Measurements from ENCODE around the gene GAB3.
A peak's percentile ranks its signal among the peaks of the same experiment; 100 is the strongest.
"Not testable (repeated sequence)": the region's sequence is repeated elsewhere in the genome, so short reads cannot be mapped to it uniquely, and the experiment has no call there.

GAB3 gene

DNA sequence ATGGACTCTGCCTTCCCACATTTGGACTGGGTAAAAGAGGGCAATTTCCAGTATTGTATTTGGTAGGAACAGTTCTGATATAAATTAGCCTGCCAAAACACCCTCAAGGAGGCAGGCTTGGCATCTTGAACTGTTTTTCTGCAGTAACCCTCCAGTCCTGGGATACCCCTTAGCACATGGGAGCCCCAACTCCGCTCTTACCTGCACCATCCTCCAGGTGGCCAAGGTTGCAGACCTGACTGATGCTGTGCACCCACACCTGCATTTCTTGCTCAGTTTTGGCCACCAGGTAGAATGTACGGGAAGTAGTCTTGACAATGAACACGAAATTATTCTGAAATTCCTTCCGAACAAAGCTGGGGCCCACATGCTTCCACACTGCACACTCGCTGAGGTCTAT, 35.1 kb downstream of the GAB3 start:
- H3K27ac Mint-ChIP-seq = no peak overlapping the region
- no peak overlapping the region for H3K4me3 Mint-ChIP-seq
- peaks cover 53% of the 10 kb centered on the region for H3K4me1 Mint-ChIP-seq
- no peak for DNase-seq
- no peaks in the 10 kb centered on the region for H3K27me3 Mint-ChIP-seq
- no peaks in the 10 kb centered on the region for H3K9me3 Mint-ChIP-seq
- ATAC-seq = no peak

DNA sequence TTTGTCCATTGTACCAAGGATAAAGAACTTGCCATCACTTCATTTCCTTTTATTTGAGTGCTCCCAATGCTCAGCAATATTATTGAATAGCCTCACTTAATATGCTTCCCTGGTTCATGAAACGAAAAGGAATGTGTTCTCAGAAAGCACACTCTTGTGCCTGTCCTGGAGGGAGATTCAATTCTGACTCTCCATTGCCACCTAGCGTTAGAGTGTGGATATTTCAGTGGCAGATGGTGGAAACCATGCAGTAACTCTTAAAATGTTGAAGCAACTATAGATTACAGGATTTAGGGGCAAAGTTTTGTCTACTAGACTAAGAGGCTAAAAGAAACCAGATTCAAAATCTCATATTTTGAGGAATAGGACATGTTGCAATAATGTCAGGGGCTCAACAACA, 36.0 kb downstream of the GAB3 start:
- no peak overlapping the region for H3K4me3 Mint-ChIP-seq
- ATAC-seq (no peak), DNase-seq (peak; percentile 31 to 41)
- H3K9me3 Mint-ChIP-seq = no peaks in the 10 kb centered on the region
- no peaks in the 10 kb centered on the region for H3K27me3 Mint-ChIP-seq
- H3K4me1 Mint-ChIP-seq = peaks cover 54% of the 10 kb centered on the region
- no peak overlapping the region for H3K27ac Mint-ChIP-seq

DNA sequence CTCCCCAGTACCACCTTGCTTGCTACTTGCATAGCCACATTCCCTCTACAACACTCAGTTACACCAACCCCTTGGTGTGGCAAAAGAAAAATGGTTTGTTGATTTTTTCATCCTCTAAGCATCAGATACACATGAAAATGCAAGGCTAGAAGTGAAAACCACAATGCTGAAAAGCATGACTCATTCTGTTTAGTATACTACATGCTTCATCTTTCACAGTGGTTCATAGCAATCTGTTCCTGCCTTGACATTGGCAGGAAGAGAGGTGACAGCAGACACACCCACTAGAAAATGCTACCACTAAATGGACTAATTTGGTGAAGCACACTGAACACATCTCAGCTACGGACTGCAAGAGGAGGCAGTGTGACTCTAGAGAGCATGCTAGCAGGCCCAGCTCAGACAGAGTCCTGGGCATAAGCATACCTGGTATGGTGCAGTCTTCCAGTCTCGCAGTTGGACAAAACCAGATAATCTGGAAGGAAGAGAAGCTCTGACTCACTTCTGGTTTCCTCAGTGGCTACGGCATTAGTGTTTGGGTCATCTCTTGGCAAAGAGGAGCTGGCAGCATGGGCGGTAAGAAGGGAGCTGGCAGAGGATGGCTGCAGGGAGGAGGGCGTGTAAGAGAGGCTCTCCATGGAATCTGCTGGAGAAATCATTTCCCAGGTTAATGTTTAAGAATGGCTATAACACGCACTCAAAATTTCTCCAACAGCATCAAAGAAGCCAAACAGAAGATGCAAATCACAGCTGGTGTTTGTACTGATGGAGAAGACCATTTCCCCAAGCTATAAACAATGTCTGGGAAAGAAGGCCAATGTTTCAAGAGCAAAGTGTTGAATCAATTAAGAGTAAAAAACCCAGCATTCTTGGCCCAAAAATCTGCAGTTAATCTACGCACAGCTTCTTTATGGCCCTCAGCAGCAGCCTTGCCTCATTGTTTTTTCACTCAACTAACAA, 37.8 kb downstream of the GAB3 start:
- Mint-ChIP-seq H3K4me1 (peaks cover 39% of the 10 kb centered on the region), H3K27me3 (no peaks in the 10 kb centered on the region), H3K9me3 (no peaks in the 10 kb centered on the region), H3K4me3 (peak overlapping the region; percentile 40 to 50), H3K27ac (no peak overlapping the region)
- DNase-seq (peak in 1 of 2 donors; percentile 44), ATAC-seq (peak; percentile 98)

DNA sequence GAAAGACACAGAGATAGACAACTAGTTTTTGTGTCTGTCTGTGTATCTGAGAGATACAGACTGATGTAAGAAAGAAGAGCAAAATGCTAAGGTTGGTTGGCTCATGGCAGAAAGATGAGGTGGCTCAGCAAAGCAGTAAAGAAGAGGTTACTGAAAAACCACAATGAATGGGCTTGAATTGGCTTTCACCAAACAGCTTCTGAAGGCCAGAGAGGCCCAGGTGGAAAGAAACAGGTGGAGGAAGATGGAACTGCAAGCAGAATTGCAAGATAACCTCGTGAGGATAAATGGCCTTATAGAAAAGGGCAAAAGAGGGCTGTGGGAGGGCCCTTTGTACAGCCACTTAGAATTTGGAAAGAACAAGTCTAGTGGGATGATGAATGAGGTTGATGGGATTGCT, 39.6 kb downstream of the GAB3 start:
- Mint-ChIP-seq H3K27ac (peak overlapping the region in 1 of 2 donors; percentile 77), H3K4me3 (no peak overlapping the region), H3K27me3 (no peaks in the 10 kb centered on the region), H3K9me3 (no peaks in the 10 kb centered on the region), H3K4me1 (peaks cover 29% of the 10 kb centered on the region)
- ATAC-seq = no peak
- no peak for DNase-seq

DNA sequence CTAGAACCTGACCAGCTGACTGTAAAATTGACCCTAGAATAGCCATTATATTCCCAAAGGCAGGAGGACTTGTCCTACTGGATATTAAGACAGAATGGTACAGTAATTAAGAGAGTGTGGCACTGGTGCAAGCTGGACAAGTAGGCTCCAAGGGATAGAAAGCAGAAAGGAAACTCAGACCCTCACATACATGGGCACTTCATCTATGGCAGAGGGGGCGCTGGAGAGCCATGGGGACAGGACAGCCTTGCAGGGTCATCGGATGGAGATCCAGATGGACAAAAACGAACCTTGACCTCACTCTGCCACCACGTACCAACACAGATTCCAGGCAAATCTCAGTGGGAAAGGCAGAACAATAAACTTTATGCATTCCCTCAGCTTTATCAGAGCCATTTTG, 40.6 kb downstream of the GAB3 start:
- Mint-ChIP-seq H3K27ac (peak overlapping the region in 1 of 2 donors; percentile 2), H3K4me1 (peaks cover 29% of the 10 kb centered on the region), H3K27me3 (no peaks in the 10 kb centered on the region), H3K4me3 (no peak overlapping the region), H3K9me3 (no peaks in the 10 kb centered on the region)
- ATAC-seq = no peak
- no peak for DNase-seq

DNA sequence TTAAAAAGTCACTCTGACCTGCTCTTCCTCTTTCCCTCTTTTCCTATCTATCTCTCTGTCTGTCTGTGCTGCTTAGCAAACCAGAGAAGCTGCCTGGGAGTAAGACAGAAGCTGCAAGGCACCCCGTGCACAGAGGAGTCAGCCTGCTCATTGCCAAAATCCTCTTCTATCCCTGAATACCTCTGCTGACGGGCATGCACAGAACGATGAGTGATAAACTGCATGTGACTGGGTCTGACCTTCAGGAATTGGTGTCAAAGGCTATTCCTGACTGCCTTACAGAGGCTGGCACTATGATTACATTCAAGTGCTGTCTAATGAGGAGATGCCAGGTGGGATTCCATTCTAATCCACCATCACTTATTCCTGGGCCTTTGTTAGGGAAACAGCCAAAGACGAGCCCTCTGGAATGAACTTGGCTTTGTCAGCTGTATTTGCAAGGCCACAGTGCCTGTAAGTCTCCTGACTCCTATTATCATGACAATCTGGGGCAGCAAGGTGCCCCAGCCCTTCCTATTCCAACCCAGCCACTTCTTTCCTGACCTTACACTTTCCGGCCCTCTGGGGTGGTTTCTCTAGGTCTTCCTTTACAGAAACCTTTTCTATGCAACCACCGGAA, 52.1 kb downstream of the GAB3 start:
- H3K9me3 Mint-ChIP-seq = no peaks in the 10 kb centered on the region
- no peak for DNase-seq
- H3K27me3 Mint-ChIP-seq = no peaks in the 10 kb centered on the region
- no peak for ATAC-seq
- peak overlapping the region in 1 of 2 donors; percentile 36 for H3K27ac Mint-ChIP-seq
- no peak overlapping the region for H3K4me3 Mint-ChIP-seq
- no peaks in the 10 kb centered on the region for H3K4me1 Mint-ChIP-seq

DNA sequence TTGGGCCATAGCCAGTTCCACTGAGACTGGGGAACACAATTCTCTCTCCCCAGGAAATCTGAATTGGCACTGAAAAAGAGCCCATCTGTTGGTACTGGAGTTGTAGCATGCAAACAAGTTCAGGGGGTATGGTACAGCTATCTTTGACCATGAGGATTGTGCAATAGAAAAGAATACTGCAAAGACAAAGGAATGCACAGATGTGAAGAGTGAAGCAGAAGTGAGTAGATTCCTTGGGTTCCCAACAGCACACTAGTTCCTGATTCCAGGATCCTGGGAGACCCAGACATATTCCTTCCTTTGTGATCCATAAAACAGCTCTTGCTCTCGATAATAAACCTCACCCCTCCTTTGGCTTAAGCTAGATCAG, 54.2 kb downstream of the GAB3 start:
- ATAC-seq = no peak
- H3K27ac Mint-ChIP-seq = no peak overlapping the region
- H3K27me3 Mint-ChIP-seq = no peaks in the 10 kb centered on the region
- no peak overlapping the region for H3K4me3 Mint-ChIP-seq
- peaks cover 7% of the 10 kb centered on the region for H3K4me1 Mint-ChIP-seq
- DNase-seq = no peak
- no peaks in the 10 kb centered on the region for H3K9me3 Mint-ChIP-seq

DNA sequence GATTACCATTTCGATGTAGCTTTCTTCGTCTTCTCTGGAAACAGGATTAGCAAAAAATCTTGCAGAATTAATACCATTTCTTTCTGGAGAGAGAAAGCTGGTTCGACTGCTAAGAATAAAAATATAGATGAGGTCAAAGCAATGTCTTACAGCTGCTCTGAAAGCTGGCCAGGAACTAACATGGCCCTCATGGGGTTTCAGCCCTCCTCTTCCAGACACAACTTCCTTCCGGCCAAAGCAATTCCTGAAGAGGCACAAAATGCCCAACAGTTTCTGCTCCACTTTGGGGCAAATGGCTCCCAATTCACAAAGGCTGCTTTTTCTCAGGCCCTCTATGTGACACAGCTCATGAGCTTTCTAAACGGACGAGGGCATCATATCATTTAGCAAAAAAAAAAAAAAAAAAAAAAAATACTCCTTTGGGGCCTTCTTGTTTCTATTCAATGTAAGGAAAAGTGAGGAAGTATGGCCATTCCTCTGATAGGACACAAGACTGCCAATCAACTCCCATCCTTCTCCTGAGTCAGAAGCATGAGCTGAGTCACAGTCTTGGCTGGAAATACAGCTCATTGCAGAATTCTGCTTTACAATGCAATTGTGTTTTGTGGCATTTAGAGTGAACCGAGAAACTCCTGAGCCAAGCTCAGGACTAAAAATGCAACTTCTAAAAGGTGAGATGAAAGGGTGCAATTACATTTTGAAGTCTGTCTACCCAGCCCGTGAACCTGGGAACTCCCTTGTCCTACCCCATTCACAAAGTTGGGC, 54.8 kb downstream of the GAB3 start:
- Mint-ChIP-seq H3K9me3 (no peaks in the 10 kb centered on the region), H3K4me1 (peaks cover 7% of the 10 kb centered on the region), H3K27ac (no peak overlapping the region), H3K27me3 (no peaks in the 10 kb centered on the region), H3K4me3 (no peak overlapping the region)
- ATAC-seq (peak; percentile 33), DNase-seq (no peak)

DNA sequence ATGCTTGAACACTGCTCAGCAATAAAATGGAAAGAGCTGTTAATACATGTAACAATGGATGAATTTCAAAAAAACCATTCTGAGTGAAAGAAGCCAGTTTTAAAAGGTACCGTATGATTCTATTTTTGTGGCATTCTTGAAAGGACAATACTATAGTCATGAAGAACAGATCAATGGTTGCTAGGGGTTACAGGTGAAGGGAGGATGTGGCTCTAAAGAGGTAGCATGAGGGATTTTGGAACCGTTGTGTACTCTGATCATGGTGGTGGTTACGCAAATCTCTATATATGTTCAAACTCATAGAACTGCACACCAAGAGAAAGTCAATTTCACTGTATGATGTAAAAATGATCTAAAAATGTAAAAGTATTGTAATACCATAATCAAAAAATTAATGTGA, 57.5 kb downstream of the GAB3 start:
- ATAC-seq (peak; percentile 48), DNase-seq (no peak)
- no peaks in the 10 kb centered on the region for H3K9me3 Mint-ChIP-seq
- H3K4me3 Mint-ChIP-seq = no peak overlapping the region
- peaks cover 7% of the 10 kb centered on the region for H3K4me1 Mint-ChIP-seq
- H3K27ac Mint-ChIP-seq = no peak overlapping the region
- H3K27me3 Mint-ChIP-seq = no peaks in the 10 kb centered on the region

DNA sequence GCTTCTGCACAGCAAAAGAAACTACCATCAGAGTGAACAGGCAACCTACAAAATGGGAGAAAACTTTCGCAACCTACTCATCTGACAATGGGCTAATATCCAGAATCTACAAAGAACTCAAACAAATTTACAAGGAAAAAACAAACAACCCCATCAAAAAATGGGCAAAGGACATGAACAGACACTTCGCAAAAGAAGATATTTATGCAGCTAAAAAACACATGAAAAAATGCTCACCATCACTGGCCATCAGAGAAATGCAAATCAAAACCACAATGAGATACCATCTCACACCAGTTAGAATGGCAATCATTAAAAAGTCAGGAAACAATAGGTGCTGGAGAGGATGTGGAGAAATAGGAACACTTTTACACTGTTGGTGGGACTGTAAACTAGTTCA, 60.4 kb downstream of the GAB3 start:
- ATAC-seq, H3K4me3 Mint-ChIP-seq, H3K27me3 Mint-ChIP-seq, H3K4me1 Mint-ChIP-seq, H3K27ac Mint-ChIP-seq, H3K9me3 Mint-ChIP-seq, DNase-seq: not testable (repeated sequence)

DNA sequence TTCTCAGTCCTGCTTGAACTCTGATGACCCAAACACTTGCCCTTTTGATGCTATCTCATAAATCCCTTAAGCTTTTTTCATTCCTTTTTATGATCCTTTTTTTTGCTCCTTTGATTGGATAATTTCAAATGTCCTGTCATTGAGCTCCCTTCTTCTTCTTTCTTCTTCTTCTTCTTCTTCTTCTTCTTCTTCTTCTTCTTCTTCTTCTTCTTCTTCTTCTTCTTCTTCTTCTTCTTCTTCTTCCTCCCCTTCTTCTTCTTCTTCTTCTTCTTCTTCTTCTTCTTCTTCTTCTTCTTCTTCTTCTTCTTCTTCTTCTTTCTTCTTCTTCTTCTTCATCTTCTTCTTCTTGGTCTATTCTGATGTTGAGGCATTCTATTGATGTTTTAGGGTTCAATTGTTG, 78.8 kb downstream of the GAB3 start:
- not testable (repeated sequence) for H3K27me3 Mint-ChIP-seq, H3K4me1 Mint-ChIP-seq, DNase-seq, ATAC-seq, H3K4me3 Mint-ChIP-seq, H3K27ac Mint-ChIP-seq
- peaks cover 19 to 35% of the 10 kb centered on the region in 2 donors for H3K9me3 Mint-ChIP-seq

DNA sequence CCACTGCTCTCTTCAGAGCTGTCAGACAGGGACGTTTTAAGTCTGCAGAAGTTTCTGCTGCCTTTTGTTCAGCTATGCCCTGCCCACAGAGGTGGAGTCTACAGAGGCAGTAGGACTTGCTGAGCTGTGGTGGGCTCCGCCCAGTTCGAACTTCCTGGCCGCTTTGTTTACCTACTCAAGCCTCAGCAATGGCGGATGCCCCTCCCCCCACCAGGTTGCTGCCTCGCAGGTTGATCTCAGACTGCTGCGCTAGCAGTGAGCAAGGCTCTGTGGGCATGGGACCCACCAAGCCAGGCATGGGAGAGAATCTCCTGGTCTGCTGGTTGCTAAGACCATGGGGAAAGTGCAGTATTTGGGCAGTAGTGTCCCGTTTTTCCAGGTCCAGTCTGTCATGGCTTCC, 80.0 kb downstream of the GAB3 start:
- not testable (repeated sequence) for H3K4me1 Mint-ChIP-seq, H3K27ac Mint-ChIP-seq, ATAC-seq, H3K4me3 Mint-ChIP-seq, DNase-seq, H3K27me3 Mint-ChIP-seq
- peaks cover 19 to 35% of the 10 kb centered on the region in 2 donors for H3K9me3 Mint-ChIP-seq

DNA sequence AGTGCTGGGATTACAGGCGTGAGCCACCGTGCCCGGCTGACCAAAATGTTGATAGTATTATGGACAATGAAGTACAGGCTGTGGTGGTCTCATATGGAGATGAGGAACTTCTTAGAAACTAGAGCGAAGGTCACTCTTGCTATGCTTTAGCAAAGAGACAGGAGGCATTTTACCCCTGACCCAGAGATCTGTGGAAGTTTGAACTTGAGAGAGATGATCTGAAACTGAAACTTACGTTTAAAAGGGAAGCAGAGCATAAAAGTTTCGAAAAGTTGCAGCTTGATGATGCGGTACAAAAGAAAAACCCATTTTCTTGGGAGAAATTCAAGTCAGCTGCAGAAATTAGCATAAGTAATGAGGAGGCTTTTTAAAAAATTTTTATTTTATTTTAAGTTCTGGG, 89.0 kb downstream of the GAB3 start:
- H3K4me3 Mint-ChIP-seq = no peak overlapping the region
- H3K4me1 Mint-ChIP-seq = no peaks in the 10 kb centered on the region
- no peak for DNase-seq
- H3K9me3 Mint-ChIP-seq = no peaks in the 10 kb centered on the region
- no peaks in the 10 kb centered on the region for H3K27me3 Mint-ChIP-seq
- no peak overlapping the region for H3K27ac Mint-ChIP-seq
- ATAC-seq = no peak

DNA sequence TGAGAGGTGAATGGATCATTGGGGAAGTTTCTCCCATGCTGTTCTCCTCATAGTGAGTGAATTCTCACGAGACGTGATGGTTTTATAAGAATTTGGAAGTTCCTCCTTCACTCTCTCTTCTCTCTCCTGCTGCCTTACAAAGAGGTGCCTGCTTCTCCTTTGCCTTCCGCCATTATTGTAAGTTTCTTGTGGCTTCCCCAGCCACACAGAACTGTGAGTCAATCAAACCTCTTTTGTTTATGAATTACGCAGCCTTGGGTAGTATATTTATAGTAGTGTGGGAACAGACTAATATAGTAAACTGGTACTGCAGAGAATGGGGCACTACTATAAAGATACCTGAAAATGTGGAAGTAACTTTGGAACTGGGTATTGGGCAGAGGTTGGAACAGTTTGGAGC, 89.7 kb downstream of the GAB3 start:
- Mint-ChIP-seq H3K27ac (no peak overlapping the region), H3K4me1 (no peaks in the 10 kb centered on the region), H3K4me3 (no peak overlapping the region), H3K27me3 (no peaks in the 10 kb centered on the region), H3K9me3 (no peaks in the 10 kb centered on the region)
- DNase-seq (no peak), ATAC-seq (no peak)

DNA sequence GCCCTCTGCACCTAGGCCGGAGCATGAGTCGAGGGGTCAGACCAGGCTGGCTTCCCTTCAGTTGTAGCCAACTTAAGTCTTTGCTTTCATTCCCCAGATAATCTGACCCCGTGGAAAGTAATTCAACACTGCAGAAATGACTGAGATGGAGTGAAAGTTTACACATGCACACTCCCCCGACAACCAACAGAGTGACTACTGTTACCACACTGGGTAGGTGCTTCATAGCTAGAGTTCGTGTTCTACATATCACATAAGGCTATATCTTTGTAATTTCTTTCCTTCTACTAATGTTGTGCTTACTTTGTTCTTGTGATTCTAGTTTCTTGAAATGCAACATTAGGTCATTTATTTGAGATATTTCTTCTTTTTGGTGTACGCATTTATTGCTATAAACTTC, 90.3 kb downstream of the GAB3 start:
- H3K27ac Mint-ChIP-seq = no peak overlapping the region
- no peak for ATAC-seq

DNA sequence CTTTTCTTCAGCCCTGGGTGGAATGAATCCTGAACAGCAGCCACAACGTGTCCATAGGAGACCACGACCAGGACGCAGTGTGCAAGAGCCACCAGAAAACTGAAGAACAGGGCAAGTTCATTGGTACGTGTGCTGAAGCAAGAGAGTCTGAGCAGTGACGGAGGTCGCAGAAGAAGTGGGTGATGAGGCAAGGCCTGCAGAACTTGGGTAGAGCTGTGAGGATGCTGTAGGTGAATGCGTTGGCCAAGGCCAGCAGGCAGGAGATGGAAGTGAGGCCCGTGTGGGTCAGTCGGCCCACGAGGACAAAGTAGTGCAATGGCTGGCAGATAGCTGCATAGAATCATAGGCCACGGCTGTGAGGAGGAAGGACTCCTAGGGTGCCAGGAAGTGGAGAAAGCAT, 91.9 kb downstream of the GAB3 start:
- Mint-ChIP-seq H3K27me3 (no peaks in the 10 kb centered on the region), H3K27ac (no peak overlapping the region), H3K4me1 (no peaks in the 10 kb centered on the region), H3K9me3 (no peaks in the 10 kb centered on the region), H3K4me3 (no peak overlapping the region)
- ATAC-seq = no peak
- DNase-seq = no peak

More for the DNA sequence above, 90.3 kb downstream of the GAB3 start:
- H3K9me3 Mint-ChIP-seq = no peaks in the 10 kb centered on the region
- DNase-seq = no peak
- H3K4me1 Mint-ChIP-seq = no peaks in the 10 kb centered on the region
- no peak overlapping the region for H3K4me3 Mint-ChIP-seq
- no peaks in the 10 kb centered on the region for H3K27me3 Mint-ChIP-seq
